Coronary artery (tissue), 2 donors: Measurements from ENCODE around the gene TMC4.
A peak's percentile ranks its signal among the peaks of the same experiment; 100 is the strongest.

Experiments used
- DNase-seq: peaks from one replicate; pipeline ENCODE4 v3.0.0-alpha.2; 2017; ENCODE audit warnings: low spot score
- H3K27ac ChIP-seq, 2 donors: fragments of 200-600 bp; sonication (generic); one replicate each; pipeline ENCODE4 v1.5.1; 2016 to 2019
- H3K4me3 ChIP-seq: fragments of 200-600 bp; sonication (generic); 2 replicates; pipeline ENCODE4 v1.5.1; 2016; ENCODE audit warnings: mild to moderate bottlenecking, moderate library complexity
- CTCF ChIP-seq: fragments of 200-600 bp; sonication (generic); IDR thresholded peaks from one replicate; pipeline ENCODE4 v1.5.1; 2019; ENCODE audit warnings: antibody characterized with exemption

Gene TMC4

DNA sequence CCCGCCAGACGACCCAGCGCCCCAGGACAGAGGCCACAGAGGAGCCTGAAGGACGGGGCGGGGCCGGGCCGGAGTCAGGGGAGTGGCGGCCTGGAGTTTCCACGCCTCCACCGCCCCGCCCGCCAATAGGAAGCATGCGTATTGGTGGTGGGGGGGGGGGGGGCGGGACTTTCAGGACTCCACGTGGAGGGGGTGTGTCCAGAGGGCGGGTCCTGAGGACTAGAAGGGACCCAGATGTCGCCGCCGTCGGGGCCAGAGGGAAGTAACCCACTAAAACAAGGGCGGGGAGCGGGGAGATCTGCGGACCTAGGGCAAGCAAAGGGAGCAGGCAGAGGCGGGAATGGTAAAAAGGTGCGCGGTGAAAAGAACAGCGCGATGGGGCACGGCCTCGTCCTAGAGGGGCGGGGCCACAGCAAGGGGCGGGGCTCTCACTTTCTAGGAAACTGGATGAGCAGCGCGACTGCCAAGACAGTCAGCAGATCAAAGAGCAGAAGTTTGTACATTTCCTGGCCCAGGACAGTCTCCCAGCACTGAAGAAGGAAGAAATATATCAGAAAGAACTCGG lies 10.6 kb downstream of the TMC4 start:
- H3K4me3 ChIP-seq: peak overlapping the region; percentile 57
- peak; percentile 88 for DNase-seq
- H3K27ac ChIP-seq: no peak overlapping the region
- TF ChIP-seq CTCF: no peak

DNA sequence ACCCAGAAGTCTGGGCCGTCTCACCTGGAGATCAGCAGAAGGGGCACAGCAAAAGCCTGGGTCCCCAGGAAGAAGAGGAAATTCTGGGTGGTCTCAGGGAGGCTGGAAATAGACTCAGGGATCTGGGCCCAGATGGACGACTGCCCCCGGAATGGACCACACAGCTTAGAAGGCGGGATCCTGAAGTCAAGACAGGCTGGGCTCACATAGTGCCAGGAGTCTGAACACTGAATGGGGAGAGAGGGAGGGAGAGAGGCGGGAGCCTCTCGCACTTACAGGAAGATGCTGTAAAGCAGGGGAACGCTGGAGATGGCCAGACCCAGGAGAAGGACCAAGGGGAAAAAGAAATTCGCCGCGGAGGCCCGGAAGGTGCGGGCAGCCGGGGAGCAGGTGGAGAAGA lies 12.1 kb downstream of the TMC4 start:
- Histone ChIP-seq H3K27ac (peak overlapping the region in 1 of 2 donors; percentile 85), H3K4me3 (peak overlapping the region; percentile 66)
- TF ChIP-seq CTCF: no peak
- no peak for DNase-seq

DNA sequence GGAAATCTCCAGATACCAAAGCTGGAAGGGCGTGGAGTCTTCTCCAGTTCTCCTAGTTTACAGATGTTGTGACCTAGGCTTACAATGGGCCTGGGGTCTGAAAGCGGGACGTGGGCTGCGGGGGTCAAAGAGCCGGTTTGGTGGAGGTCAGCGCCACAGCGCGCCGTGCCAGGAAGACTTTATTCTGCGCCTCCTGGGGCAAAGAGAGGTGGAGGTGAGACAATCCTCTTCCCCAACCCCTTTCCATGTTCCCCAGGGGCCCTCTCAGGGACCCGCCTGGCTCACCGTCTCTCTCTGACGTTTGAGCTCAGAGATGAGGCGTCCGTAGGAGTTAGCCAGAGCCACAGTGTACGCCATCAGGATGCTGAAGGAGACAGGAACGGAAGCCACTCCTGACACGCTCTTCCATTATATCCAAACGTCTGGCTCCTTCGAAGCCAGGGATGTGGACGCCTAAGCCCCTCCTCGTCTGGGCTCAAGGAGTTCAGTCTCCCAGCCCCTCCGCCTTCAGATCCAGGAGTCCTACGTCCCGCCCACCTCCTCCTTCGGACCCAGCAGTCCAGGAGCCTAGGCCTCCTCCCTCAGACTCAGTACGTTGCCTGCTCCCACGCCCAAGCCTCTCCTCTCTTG lies 12.7 kb downstream of the TMC4 start:
- TF ChIP-seq CTCF: no peak
- no peak for DNase-seq

GRCh38 chr19:54159352-54160181 lies 13.4 kb downstream of the TMC4 start, which contains the start of gene LENG1:
TSS of gene LENG1 (minus strand) at chr19:54159721. CDS start at chr19:54159695, 26 bp downstream.
- H3K27ac ChIP-seq: peak within 1 kb of the TSS; percentile 79 to 99

More for the DNA sequence above, 12.7 kb downstream of the TMC4 start:
- Histone ChIP-seq H3K27ac (peak overlapping the region; percentile 69 to 85), H3K4me3 (peak overlapping the region; percentile 66)

DNA sequence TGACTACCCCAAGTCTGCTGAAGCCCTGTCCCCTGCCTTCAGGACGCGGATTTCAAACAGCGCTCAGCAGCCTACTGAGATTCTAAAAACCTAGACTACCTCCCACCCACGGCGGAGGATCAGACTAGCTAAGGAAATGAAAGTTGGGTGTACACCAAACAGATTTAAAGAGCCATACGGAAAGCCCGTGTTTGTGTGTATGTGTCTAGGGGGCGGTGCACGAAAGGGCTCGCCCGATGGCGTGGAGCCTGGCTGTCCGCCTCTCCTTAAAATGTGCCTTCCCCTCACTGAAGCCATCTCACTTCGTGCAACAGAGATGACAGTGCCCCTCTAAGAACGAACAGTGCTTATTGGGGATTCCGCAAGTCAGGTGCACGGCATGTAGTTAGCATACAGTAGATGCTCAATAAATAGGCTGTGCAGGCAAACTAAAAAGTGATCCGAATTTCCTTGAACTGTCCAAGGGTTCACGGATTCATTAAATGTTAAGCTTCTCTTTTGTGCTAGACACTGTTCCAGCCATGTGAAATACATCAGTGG lies 14.1 kb downstream of the TMC4 start:
- no peak for DNase-seq
- peak overlapping the region; percentile 79 to 99 for H3K27ac ChIP-seq
- TF ChIP-seq CTCF: no peak
- peak overlapping the region; percentile 83 for H3K4me3 ChIP-seq

More at GRCh38 chr19:54159352-54160181, 13.4 kb downstream of the TMC4 start, which contains the start of gene LENG1:
- DNase-seq: peak; percentile 100
- peak within 1 kb of the TSS; percentile 83 for H3K4me3 ChIP-seq
- TF ChIP-seq CTCF: no peak

GRCh38 chr19:54156953-54157352 lies 16.0 kb downstream of the TMC4 start:
- no peak for DNase-seq
- H3K27ac ChIP-seq: no peak overlapping the region
- no peak for TF ChIP-seq CTCF
- no peak overlapping the region for H3K4me3 ChIP-seq
